Naive B cell (primary cell): Measurements from ENCODE around the gene KRT85. TPM values are rescaled to one million over a fixed set of nuclear protein-coding genes. Genes with fewer than 3 reads are reported as not detected.
A peak's percentile ranks its signal among the peaks of the same experiment; 100 is the strongest.
"Not testable (repeated sequence)": the region's sequence is repeated elsewhere in the genome, so short reads cannot be mapped to it uniquely, and the experiment has no call there.

Experiments used
- ATAC-seq, 2 donors: fragments of 150-1000 bp; cut with Tn5 transposase; 2 replicates each; pipeline ENCODE4 v1.10.0; 2021; ENCODE audit warnings: low read depth in 2 of 2, mild to moderate bottlenecking in 2 of 2, moderate library complexity in 2 of 2
- DNase-seq: peaks from one replicate; pipeline ENCODE4 v3.0.0; 2022
- H3K27ac Mint-ChIP-seq, 6 donors: one replicate each; pipeline ENCODE4 v1.8.0; 2020 to 2022; ENCODE audit warnings: mild to moderate bottlenecking in 6 of 6, mixed read lengths in 6 of 6, moderate library complexity in 5 of 6, inconsistent platforms in 2 of 6
- H3K27me3 Mint-ChIP-seq, 3 donors: one replicate each; pipeline ENCODE4 v1.8.0; 2021 to 2022; ENCODE audit warnings: mixed read lengths in 3 of 3, mild to moderate bottlenecking in 1 of 3
- H3K36me3 Mint-ChIP-seq, 2 donors: one replicate each; pipeline ENCODE4 v1.8.0; 2020 to 2022; ENCODE audit warnings: mixed read lengths in 2 of 2, inconsistent platforms in 1 of 2, mild to moderate bottlenecking in 1 of 2
- H3K4me1 Mint-ChIP-seq, 3 donors: one replicate each; pipeline ENCODE4 v1.8.0; 2020 to 2022; ENCODE audit warnings: mixed read lengths in 3 of 3, inconsistent platforms in 1 of 3, mild to moderate bottlenecking in 1 of 3, moderate library complexity in 1 of 3
- H3K4me3 Mint-ChIP-seq, 8 donors: one replicate each; pipeline ENCODE4 v1.8.0; 2020 to 2022; ENCODE audit warnings: mild to moderate bottlenecking in 8 of 8, mixed read lengths in 8 of 8, moderate library complexity in 8 of 8, inconsistent platforms in 2 of 8
- H3K9me3 Mint-ChIP-seq, 7 donors: one replicate each; pipeline ENCODE4 v1.8.0; 2020 to 2022; ENCODE audit warnings: mixed read lengths in 7 of 7, mild to moderate bottlenecking in 5 of 7, inconsistent platforms in 2 of 7, moderate library complexity in 1 of 7
- polyA plus RNA-seq, 6 donors: library from polyadenylated mRNA; unstranded; fragments of 300-500 nt; fragmentation: Illumina TruSeq; gene quantifications; one replicate each; pipeline ENCODE4 v1.2.3, GENCODE V29; 2021; ENCODE audit warnings: low read depth in 6 of 6

The KRT85 gene
- polyA plus RNA-seq, 6 donors from 2014 or later = not detected

DNA sequence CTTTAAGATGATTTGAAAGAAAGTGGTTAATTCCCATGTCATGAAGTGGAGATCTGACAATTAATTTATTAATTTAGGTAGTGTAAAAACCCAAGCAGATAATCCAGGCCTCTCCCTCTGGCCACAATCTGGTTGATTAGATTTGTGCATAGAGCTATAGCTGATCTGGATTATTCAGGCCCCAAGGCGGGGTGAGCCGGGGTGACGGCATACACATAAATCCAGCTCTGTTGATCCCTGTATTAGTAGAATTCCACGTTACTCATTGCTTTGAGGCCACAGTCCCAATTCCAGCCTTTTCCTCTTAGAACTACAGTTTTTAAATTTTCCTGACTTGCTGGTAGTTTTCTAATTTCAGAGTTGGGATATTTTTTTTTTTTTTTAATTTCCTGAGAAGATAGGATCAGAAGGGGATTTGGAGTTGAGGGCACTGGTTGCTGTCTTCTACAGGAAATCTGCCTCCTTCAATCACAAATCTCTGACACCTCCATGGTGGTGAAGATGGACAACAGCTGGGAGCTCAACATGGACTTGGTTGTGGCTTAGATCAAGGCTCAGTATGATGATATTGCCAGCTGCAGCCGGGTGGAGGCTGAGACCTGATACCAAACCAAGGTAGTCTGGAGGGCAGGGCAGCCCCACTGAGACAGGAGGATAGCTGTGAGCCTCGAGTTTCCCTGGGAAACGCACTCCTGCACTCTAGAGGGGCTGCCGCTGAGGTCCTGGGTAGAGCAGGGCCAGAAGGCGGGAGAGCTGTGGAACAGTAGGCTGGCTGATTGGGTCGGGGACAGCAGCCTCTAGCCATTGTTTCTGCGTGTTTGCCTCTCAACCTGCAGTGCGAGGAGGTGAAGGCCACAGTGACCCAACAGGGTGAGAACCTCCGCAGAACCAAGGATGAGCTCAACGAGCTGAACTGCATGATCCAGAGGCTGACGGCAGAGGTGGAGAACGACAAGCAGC lies 19.4 kb downstream of the KRT85 start:
- Mint-ChIP-seq H3K9me3 (peaks cover 0 to 4% (median 0%) of the 10 kb centered on the region in 7 donors), H3K27ac (no peak overlapping the region)

DNA sequence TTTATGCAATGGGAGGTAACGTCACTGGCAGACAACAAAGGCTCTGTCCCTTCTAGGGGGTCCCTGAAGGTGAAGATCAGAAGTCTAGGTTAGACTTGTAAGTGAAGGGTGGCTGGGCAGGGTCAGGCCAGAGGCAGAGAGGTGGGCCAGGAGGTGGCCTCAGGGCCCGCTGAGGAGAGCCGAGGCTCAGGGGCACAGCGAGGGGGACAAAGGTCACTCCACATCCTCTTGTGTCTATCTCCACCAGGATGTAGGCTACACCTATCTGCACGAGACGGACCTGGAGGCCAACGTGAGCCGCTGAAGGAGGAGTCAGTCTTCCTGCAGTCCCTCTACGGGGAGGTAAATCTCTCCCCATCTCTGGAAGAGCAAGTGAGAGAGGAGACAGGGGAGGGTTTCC lies 20.3 kb downstream of the KRT85 start:
- Mint-ChIP-seq H3K27ac (no peak overlapping the region), H3K36me3 (no peaks in the 10 kb centered on the region), H3K9me3 (peaks cover 0 to 4% (median 0%) of the 10 kb centered on the region in 7 donors), H3K4me3 (no peak overlapping the region), H3K4me1 (peaks cover 0 to 4% (median 3%) of the 10 kb centered on the region in 3 donors), H3K27me3 (peaks cover 12 to 13% (median 13%) of the 10 kb centered on the region in 3 donors)
- no peak for DNase-seq
- ATAC-seq = no peak

More for the DNA sequence above, 19.4 kb downstream of the KRT85 start:
- Mint-ChIP-seq H3K4me3 (peak overlapping the region in 1 of 8 donors; percentile 58), H3K36me3 (no peaks in the 10 kb centered on the region), H3K4me1 (peaks cover 0 to 4% (median 3%) of the 10 kb centered on the region in 3 donors), H3K27me3 (peaks cover 14 to 18% (median 15%) of the 10 kb centered on the region in 3 donors)
- DNase-seq (no peak), ATAC-seq (no peak)

DNA sequence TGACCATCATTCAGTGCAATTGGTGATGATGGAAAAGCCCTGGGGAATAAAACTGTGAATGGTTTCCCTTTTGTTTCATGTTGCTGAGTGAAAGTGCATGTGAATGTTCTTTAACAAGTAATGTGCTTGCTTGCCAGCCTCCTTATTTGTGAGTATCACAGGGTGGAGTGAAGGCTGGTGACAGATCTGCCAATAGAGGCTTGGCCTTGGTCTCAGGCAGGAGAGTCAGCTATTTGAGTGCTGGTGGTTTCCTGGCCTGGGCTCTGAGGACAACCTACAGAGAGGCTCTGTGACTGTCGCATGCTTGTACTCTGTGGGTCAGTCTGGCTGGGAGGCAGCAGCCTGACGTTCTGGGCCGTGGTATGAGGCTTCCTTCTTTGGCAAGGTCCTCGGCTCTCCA lies 20.7 kb downstream of the KRT85 start:
- no peak overlapping the region for H3K27ac Mint-ChIP-seq
- peaks cover 0 to 1% (median under 1%) of the 10 kb centered on the region in 3 donors for H3K4me1 Mint-ChIP-seq

DNA sequence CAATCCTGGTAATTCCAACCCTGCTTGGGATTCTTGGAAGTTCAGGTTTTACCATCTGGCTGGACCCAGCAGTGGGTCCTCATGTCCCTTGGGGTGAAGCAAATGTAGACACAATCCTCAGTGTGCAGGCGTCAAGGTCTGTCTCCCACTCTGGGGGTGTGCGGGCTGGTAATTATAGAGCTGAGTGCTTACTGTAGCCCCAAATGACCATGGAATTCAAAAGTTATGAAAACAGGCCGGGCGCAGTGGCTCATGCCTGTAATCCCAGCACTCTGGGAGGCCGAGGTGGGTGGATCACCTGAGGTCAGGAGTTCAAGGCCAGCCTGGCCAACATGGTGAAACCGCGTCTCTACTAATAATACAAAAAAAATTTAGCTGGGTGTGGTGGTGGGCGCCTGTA lies 22.2 kb downstream of the KRT85 start:
- DNase-seq, H3K27ac Mint-ChIP-seq, ATAC-seq, H3K4me3 Mint-ChIP-seq, H3K36me3 Mint-ChIP-seq, H3K4me1 Mint-ChIP-seq, H3K9me3 Mint-ChIP-seq: not testable (repeated sequence)
- peaks cover 6 to 17% (median 7%) of the 10 kb centered on the region in 3 donors for H3K27me3 Mint-ChIP-seq

More for the DNA sequence above, 20.7 kb downstream of the KRT85 start:
- Mint-ChIP-seq H3K9me3 (peaks cover 0 to 4% (median 0%) of the 10 kb centered on the region in 7 donors), H3K27me3 (peaks cover 9 to 14% (median 13%) of the 10 kb centered on the region in 3 donors), H3K36me3 (no peaks in the 10 kb centered on the region), H3K4me3 (no peak overlapping the region)
- ATAC-seq = no peak
- DNase-seq = no peak

DNA sequence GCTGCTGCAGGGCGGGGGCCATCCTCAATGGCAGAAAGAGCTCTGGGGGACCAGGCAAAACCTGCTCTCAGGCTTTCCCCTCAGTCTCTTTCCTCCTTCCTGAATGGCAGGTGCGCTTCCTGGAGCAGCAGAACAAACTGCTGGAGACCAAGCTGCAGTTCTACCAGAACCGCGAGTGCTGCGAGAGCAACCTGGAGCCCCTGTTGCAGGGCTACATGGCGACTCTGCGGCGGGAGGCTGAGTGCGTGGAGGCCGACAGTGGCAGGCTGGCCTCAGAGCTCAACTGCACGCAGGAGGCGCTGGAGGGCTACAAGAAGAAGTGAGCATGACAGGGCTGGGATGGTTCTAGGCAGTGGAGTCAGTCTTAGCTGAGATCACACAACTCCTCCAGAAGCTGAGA lies 23.2 kb downstream of the KRT85 start:
- ATAC-seq = no peak
- H3K36me3 Mint-ChIP-seq = no peaks in the 10 kb centered on the region
- peaks cover 7 to 14% (median 14%) of the 10 kb centered on the region in 3 donors for H3K27me3 Mint-ChIP-seq
- H3K27ac Mint-ChIP-seq = peak overlapping the region in 1 of 6 donors; percentile 6
- H3K4me1 Mint-ChIP-seq = no peaks in the 10 kb centered on the region
- H3K4me3 Mint-ChIP-seq = no peak overlapping the region
- peaks cover 0 to 4% (median 0%) of the 10 kb centered on the region in 7 donors for H3K9me3 Mint-ChIP-seq
- DNase-seq = no peak

DNA sequence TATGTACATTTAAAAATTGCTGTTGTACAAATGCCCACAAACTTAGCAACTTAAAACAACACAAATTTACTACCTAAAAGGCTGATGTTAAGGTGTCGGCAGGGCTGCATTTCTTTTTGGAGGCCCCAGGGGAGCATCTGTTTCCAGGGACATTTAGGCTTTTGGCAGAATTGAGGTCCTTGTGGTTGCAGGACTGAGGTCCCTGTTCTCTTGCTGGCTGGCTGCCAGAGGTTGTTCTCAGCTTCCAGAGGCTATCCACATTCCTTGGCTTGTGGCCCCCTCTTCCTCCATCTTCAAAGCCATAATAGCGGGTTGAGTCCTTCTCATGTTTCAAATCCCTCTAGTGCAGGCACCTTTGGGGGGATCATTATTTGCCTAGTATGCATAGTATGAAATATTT lies 23.7 kb downstream of the KRT85 start:
- H3K36me3 Mint-ChIP-seq = no peaks in the 10 kb centered on the region
- no peak overlapping the region for H3K4me3 Mint-ChIP-seq
- no peak overlapping the region for H3K27ac Mint-ChIP-seq
- ATAC-seq = no peak
- DNase-seq = no peak
- peaks cover 7 to 20% (median 13%) of the 10 kb centered on the region in 3 donors for H3K27me3 Mint-ChIP-seq
- no peaks in the 10 kb centered on the region for H3K4me1 Mint-ChIP-seq
- peaks cover 0 to 6% (median 0%) of the 10 kb centered on the region in 7 donors for H3K9me3 Mint-ChIP-seq

DNA sequence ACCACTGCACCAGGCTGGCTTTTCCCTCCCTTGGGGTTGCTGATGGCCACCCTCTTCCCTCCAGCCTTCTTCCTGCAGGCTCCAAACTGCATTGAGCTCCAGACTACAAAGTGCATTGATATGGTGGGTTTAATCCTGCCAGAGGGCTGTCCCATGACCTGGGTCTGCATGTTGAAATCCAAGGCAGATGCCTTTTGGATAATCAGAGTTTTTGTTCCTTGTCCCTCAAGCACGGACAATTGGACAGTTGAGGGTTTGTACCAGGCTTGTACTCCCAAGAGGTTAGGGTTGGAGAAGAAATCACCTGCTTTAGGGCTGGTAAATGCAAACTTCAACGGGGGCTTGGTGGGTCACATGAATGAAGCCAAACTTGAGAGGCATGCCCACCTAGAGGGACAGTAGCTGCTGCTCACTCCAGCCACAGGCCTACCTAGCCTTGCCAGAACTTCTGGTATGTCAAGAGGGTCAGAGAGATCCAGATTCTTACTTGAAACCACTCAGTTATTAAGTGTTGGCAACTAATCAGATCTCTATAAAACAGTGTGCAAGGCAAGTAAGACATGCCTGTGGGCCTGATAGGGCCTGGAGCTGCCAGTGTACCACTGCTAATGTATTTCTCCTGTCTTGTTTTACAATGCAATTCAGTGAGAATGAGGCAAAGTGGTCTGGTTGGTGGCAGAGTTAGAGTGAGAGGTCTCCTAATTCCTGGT lies 24.3 kb downstream of the KRT85 start:
- no peak for ATAC-seq
- H3K27ac Mint-ChIP-seq = no peak overlapping the region

DNA sequence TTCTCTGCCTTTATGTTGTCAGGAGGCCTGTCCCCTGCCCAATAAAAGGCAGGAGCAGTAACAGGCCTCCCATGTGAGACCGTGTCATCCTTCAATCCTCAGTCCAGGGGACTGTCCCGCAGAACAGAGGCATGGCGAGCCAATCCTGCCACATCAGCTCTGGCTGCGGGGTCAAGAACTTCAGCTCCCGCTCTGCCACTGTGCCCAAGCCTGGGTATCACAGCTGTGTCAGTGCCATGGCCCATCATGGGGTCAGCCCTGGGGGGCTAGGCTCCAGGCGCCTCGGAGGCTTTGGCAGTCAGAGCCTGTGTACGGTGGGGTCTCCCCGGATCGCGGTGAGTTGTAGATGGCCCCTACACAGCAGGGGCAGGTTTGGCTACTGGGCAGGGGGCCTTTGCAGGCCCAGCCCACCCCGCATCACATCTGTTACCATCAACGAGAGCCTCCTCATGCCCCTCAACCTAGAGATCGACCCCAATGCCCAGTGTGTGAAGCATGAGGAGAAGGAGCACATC lies 26.2 kb downstream of the KRT85 start:
- ATAC-seq (no peak), DNase-seq (no peak)
- Mint-ChIP-seq H3K27ac (no peak overlapping the region), H3K36me3 (peaks cover 0 to 8% of the 10 kb centered on the region in 2 donors), H3K4me1 (no peaks in the 10 kb centered on the region), H3K9me3 (peaks cover 4 to 16% (median 10%) of the 10 kb centered on the region in 7 donors), H3K27me3 (peaks cover 7 to 16% (median 13%) of the 10 kb centered on the region in 3 donors), H3K4me3 (no peak overlapping the region)

More for the DNA sequence above, 24.3 kb downstream of the KRT85 start:
- no peaks in the 10 kb centered on the region for H3K36me3 Mint-ChIP-seq
- no peak for DNase-seq
- peaks cover 7 to 20% (median 13%) of the 10 kb centered on the region in 3 donors for H3K27me3 Mint-ChIP-seq
- peaks cover 0 to 7% (median 1%) of the 10 kb centered on the region in 7 donors for H3K9me3 Mint-ChIP-seq
- no peaks in the 10 kb centered on the region for H3K4me1 Mint-ChIP-seq
- H3K4me3 Mint-ChIP-seq = no peak overlapping the region

DNA sequence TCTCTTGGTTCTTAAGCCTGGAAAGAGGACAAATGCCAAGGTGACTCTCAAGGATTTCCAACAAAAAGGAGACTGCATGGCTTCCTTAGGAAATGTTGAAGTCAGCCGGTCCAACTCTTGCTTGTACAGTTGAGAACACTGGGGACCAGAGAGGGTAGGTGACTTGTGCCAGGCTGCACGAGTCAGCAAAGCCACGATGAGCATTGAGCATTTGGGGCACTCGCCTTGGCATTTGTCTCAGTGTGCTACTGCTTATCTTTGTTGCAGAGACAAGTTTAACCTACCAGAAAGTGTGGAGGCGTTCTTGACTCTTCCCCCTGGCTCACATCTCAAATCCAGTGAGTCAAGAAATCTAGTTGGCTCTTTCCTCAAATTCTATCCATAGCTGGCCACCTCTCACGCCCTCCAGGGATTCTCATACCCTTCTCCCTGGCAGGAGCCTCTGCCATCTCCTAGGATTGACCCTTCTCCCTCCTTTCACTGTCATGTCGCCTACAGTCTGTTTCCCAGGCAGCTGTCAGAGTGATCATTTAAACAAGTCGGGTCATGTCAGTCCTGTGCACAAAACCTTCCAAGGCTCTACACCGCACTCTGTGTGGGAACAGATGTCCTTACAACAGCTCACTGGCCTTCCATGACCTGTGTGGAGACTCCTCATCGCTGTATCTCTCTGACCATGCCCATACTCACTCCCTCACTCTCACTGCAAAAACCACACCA lies 28.9 kb downstream of the KRT85 start:
- Mint-ChIP-seq H3K9me3 (peaks cover 4 to 23% (median 14%) of the 10 kb centered on the region in 7 donors), H3K36me3 (peaks cover 0 to 8% of the 10 kb centered on the region in 2 donors), H3K4me1 (no peaks in the 10 kb centered on the region), H3K27me3 (peaks cover 4 to 24% (median 10%) of the 10 kb centered on the region in 3 donors), H3K27ac (no peak overlapping the region), H3K4me3 (no peak overlapping the region)
- no peak for ATAC-seq
- no peak for DNase-seq

DNA sequence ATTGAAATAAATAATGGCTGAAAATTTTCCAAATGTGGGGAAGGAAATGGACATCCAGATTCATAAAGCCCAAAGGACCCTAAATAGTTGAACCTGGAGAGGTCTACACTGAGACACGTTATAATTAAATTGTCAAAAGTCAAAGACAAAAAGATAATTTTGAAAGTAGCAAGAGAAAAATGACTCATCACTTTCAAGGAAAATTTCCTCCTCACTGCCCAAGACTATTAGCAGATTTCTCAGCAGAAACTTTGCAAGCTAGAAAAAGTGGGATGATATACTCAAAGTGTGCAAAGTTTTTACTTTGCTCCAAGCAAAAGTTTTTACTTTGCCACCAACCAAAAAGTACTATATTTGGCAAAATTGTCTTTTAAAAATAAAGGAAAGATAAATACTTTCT lies 30.2 kb downstream of the KRT85 start:
- Mint-ChIP-seq H3K27ac (no peak overlapping the region), H3K9me3 (peaks cover 4 to 23% (median 14%) of the 10 kb centered on the region in 7 donors), H3K4me1 (no peaks in the 10 kb centered on the region), H3K36me3 (peaks cover 0 to 8% of the 10 kb centered on the region in 2 donors), H3K4me3 (no peak overlapping the region), H3K27me3 (peaks cover 2 to 32% (median 8%) of the 10 kb centered on the region in 3 donors)
- no peak for DNase-seq
- ATAC-seq = no peak

DNA sequence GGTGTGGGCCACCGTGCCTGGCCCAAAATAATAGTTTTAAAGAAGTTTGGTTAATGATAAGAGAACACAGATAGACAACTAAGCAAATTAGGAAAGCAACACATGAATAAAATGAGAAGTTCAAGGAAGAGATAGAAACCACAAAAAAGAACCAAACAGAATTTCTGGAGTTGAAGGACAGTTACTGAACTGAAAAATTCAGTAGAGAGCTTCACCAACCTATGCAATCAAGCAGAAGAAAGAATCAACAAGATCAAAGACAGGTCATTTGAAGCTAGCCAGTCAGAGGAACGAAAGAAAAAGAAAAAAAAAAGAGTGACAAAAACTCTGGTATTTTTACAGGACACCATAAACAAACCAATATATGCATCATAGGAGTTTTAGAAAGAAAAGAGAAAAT lies 30.6 kb downstream of the KRT85 start:
- Mint-ChIP-seq H3K4me1 (no peaks in the 10 kb centered on the region), H3K36me3 (peaks cover 0 to 8% of the 10 kb centered on the region in 2 donors), H3K27me3 (peaks cover 4 to 36% (median 6%) of the 10 kb centered on the region in 3 donors), H3K27ac (no peak overlapping the region), H3K9me3 (peaks cover 4 to 23% (median 14%) of the 10 kb centered on the region in 7 donors), H3K4me3 (no peak overlapping the region)
- DNase-seq (no peak), ATAC-seq (no peak)

DNA sequence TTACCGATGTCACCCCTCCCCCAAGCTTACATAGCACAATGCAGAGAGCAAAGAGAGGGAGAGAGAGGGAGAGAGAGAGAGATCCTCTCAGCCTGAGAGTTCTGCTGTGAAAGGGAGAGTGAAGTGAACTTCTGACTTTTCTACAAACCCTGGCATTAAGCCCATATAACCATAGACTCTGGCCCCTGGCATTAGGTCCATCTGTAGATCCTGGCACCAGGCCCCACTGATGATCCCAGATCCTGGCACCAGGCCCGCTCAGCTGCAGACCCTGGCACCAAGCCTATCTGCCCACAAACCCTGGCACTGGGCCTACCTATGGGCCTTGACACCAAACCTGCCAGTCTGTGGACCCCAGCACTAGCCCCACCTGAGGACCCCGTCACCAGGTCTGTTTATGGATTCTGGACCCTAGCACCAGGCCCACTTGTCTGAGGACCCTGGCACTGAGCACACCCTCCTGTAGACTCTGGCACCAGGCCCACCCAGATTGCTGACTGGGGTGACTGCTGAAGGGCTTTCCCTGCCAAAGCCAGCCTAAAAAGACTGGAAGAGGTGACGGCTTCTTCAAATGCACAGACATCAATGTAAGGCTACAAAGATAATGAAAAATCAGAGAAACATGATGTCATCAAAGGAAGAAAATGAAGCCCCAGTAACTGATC lies 31.6 kb downstream of the KRT85 start:
- no peak overlapping the region for H3K4me3 Mint-ChIP-seq

More for the DNA sequence above, 31.6 kb downstream of the KRT85 start:
- peak overlapping the region in 1 of 6 donors; percentile 18 for H3K27ac Mint-ChIP-seq
- H3K9me3 Mint-ChIP-seq = peaks cover 4 to 23% (median 14%) of the 10 kb centered on the region in 7 donors
- DNase-seq (no peak), ATAC-seq (no peak)
- peaks cover 2 to 39% (median 6%) of the 10 kb centered on the region in 3 donors for H3K27me3 Mint-ChIP-seq
- H3K4me1 Mint-ChIP-seq = no peaks in the 10 kb centered on the region
- peaks cover 0 to 8% of the 10 kb centered on the region in 2 donors for H3K36me3 Mint-ChIP-seq
